GM12874 (cell line): ENCODE data around the gene MON2.

ENCODE experiments used
- TF ChIP-seq, protein P1 (sequence below): IDR thresholded peaks from 2 replicates; pipeline ENCODE4 v1.5.1; 2011; ENCODE audit warnings: low read depth, mild to moderate bottlenecking, control low read depth, low read length, moderate library complexity; ENCODE audit not compliant: insufficient read depth

MON2 gene

DNA sequence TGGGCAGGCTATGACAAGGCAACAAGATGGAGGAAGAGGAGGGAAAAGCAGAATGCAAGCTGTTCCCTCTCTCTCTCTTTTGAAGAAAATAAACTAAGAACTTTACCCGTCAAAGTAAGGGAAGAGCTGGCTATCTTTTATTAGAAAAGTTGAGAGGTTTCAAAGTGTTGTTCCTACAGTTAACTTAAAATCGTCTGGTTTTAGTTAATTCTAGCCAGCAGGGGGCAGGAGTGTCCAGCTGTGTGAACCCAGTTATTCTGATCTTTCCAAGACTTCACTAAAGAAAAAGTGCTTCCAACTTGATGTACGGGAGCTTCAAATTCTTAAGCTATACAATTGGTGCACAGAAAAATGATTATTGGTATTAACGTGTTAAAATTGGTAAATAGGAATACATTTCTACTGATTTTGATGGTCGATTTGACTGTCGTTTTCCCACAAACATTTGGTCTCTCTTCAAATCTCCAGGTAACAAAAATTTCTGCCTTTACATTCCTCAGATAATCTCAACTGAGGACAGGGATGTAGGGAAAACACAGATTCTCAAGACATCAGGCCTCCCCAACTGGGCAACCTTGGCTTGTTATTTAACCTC is 28.4 kb upstream of the MON2 start:
- TF ChIP-seq, protein P1, sequence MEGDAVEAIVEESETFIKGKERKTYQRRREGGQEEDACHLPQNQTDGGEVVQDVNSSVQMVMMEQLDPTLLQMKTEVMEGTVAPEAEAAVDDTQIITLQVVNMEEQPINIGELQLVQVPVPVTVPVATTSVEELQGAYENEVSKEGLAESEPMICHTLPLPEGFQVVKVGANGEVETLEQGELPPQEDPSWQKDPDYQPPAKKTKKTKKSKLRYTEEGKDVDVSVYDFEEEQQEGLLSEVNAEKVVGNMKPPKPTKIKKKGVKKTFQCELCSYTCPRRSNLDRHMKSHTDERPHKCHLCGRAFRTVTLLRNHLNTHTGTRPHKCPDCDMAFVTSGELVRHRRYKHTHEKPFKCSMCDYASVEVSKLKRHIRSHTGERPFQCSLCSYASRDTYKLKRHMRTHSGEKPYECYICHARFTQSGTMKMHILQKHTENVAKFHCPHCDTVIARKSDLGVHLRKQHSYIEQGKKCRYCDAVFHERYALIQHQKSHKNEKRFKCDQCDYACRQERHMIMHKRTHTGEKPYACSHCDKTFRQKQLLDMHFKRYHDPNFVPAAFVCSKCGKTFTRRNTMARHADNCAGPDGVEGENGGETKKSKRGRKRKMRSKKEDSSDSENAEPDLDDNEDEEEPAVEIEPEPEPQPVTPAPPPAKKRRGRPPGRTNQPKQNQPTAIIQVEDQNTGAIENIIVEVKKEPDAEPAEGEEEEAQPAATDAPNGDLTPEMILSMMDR = peak; percentile 50; the same call in 1 of the 2 replicates

DNA sequence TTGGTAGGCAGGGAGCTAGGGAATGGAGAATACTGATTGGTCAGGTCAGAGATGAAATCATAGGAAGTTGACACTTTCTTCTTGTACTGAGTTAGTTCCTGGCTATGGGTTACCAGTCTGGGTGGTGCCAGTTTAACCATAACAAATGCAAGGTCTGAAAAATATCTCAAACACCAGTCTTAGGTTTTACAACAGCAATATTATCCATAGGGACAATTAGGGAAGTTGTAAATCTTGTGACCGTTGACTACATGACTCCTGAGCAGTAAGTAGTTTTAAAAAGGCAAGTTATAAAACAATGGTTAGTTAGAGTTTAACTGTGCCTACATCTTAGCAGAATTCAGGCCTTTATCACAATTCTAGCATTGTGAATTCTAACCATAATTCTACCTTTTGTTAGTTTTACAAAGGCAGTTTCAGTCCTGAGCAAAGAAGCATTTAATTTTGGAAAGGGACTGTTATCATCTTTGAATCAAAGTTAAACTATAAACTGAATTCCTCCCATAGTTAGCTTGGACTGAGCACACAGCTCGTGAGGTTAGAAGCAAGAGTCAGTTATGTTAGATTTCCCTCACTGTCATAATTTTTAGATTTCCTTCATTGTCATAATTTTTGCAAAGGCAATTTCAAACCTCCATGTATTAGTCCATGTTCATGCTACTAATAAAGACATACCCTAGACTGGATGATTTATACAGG is 19.7 kb upstream of the MON2 start:
- TF ChIP-seq, protein P1 = no peak

DNA sequence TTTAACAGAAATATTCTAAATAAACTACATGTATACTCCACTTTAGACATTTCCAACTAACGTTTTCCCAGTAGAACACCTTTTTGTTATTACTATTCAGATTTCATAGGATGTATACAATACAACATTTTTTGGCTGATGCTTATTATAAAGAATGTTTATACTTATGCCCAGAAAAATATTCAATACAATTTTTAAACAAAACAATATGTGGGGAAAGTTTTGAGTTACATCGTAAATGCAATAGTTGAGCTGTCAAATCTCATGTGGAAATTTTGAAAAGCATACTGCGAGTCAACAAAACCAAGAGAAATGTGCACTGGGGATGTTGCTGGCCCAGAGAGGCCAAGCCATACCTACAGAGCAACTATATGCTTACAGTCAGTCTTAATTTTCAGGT is 18.2 kb upstream of the MON2 start:
- TF ChIP-seq, protein P1 = no peak

DNA sequence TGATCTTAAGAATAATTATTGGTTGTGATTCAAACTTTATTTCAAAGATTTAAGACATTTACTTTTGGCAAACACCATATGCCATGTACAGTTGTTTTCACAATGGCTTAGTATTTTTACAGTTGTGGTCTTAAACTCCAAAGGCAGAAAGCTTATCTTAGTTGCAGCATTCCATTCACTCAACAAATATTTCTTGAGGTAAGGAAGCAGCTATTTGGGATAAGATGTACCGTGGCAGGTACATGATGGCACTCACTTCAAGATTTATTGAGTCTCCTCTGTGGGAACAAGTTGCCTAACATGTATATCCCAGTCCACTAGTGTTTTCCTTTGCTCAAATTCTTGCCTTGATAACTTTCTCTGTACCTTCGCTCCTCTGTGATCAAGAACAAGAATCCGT is 8.0 kb upstream of the MON2 start:
- TF ChIP-seq, protein P1 = no peak

DNA sequence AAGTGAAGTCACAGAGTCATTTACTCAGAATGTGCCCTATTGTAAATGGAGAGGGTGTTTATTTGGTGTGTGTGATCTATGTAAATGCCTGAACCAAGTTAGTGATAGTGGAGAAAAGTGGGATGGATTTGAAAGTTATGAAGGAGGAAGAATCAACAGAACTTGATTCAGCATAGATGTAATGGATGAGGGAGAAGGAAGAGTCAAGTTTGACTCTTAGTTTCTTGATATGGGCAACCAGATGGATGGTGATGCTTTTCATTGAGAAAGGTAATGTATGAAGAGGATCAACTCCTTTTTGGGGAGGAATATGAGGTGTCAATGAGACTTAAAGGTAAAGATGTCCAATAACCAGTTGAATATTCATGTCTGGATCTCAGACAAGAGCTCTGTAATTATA is 6.7 kb upstream of the MON2 start:
- TF ChIP-seq, protein P1 = no peak

DNA sequence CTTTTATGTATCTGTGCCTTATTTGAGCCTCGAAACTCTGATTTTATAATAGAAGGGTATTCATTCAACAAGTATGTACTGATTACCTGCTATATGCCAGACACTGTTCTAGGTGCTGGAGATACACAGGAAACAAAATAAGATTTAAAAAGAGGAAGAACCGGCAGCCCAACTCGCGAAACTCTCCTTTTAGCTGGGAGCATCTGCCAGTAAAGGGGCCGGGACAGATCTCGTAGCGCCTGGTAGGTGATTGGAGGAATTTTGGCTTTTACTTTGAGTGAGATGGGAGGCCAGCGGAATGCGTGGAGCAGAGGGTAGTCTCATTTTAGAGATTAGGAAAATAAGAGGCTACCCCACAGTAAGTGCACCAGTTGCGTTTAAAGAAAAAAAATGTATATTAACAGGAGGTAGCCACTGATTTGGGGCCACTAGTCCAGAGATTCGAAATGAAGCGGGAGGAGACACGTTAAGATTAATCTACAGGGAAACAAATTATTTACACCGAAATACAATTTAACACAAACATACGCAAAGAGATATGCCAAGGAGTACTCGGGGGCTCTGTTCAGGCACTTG is 520 bp upstream of the MON2 start:
- TF ChIP-seq, protein P1 = no peak

DNA sequence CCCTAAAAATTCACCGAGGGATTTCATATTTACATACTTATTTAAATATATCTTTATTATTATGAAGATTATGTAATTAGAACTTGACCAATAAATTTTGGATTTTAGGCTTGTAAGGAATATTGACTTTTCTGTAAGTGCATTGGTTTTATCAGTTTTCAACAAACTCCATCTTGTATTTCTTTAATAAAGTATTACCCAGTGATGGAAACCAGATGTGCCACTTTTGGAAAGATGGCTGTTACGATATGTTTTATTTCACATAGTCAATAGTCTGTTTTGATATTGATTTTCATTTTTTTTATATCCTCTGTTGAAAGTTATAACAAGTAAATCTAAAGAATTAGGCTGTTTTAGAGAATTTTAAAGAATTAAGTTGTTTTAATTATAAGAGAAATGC is 1.8 kb downstream of the MON2 start:
- TF ChIP-seq, protein P1 = no peak
